GM11168 (cell line): Measurements from ENCODE around the gene SBK3.
"Not testable (repeated sequence)": the region's sequence is repeated elsewhere in the genome, so short reads cannot be mapped to it uniquely, and the experiment has no call there.

ENCODE experiments used
- in situ Hi-C: fragments of 300-500 bp; cut with MboI; formaldehyde crosslinking; loops from one replicate; pipeline ENCODE4 v1.12.0; 2022; ENCODE audit warnings: low sequenced_read_pairs; ENCODE audit not compliant: unreplicated experiment

SBK3 gene

GRCh38 chr19:55525289-55526101 is 19.8 kb downstream of the SBK3 start:
- in situ Hi-C loops, result no loop called here

GRCh38 chr19:55520691-55521292 is 24.6 kb downstream of the SBK3 start:
- in situ Hi-C loops, result no loop called here

- in situ Hi-C loops, result loop anchor here (5.0 kb wide), 1 partner anchor 108 kb away; no protein-coding TSS in a partner anchor
Measured at GRCh38 chr19:55519451-55520311, 25.7 kb downstream of the SBK3 start.

GRCh38 chr19:55516878-55517620 is 28.3 kb downstream of the SBK3 start:
- in situ Hi-C loops, result loop anchor here (5.0 kb wide), 1 partner anchor 110 kb away; no protein-coding TSS in a partner anchor

- in situ Hi-C loops, result no loop called here
Measured at GRCh38 chr19:55508120-55508519, 37.2 kb downstream of the SBK3 start.

GRCh38 chr19:55504981-55505380 is 40.4 kb downstream of the SBK3 start:
- in situ Hi-C loops, result no loop called here

GRCh38 chr19:55504252-55504603 is 41.1 kb downstream of the SBK3 start:
- in situ Hi-C loops, result no loop called here

- in situ Hi-C loops, result no loop called here
Measured at GRCh38 chr19:55503502-55504251, 41.7 kb downstream of the SBK3 start.

- in situ Hi-C loops, result no loop called here
Measured at GRCh38 chr19:55503157-55503501, 42.2 kb downstream of the SBK3 start.

- in situ Hi-C loops, result no loop called here
Measured at GRCh38 chr19:55502197-55502952, 43.0 kb downstream of the SBK3 start.

- in situ Hi-C loops, result no loop called here
Measured at GRCh38 chr19:55500368-55500952, 44.9 kb downstream of the SBK3 start.

- in situ Hi-C loops, result no loop called here
Measured at GRCh38 chr19:55498246-55498840, 47.0 kb downstream of the SBK3 start.

GRCh38 chr19:55497763-55498162 is 47.6 kb downstream of the SBK3 start:
- in situ Hi-C loops, result no loop called here

GRCh38 chr19:55496820-55497219 is 48.5 kb downstream of the SBK3 start:
- in situ Hi-C loops, result not testable (repeated sequence)

GRCh38 chr19:55495646-55496349 is 49.5 kb downstream of the SBK3 start:
- in situ Hi-C loops, result no loop called here

- in situ Hi-C loops, result no loop called here
Measured at GRCh38 chr19:55494172-55494761, 51.1 kb downstream of the SBK3 start.

GRCh38 chr19:55493645-55494171 is 51.6 kb downstream of the SBK3 start:
- in situ Hi-C loops, result no loop called here
